IPS-18a (cell line): ENCODE measurements around the gene CMTM5.

Experiments used
- H3K27ac ChIP-seq: one replicate; pipeline ENCODE4 v1.5.1; 2013; ENCODE audit warnings: low read length
- H3K27me3 ChIP-seq: one replicate; pipeline ENCODE4 v1.6.1; 2013; ENCODE audit warnings: mild to moderate bottlenecking, low read length; ENCODE audit not compliant: control insufficient read depth, insufficient read depth
- H3K36me3 ChIP-seq: one replicate; pipeline ENCODE4 v1.6.1; 2013; ENCODE audit warnings: low read depth, low read length; ENCODE audit not compliant: control insufficient read depth
- H3K4me1 ChIP-seq: one replicate; pipeline ENCODE4 v1.6.1; 2013; ENCODE audit warnings: low read depth, low read length; ENCODE audit not compliant: control insufficient read depth
- H3K4me3 ChIP-seq: one replicate; pipeline ENCODE4 v1.5.1; 2013; ENCODE audit warnings: low read length
- H3K9ac ChIP-seq: one replicate; pipeline ENCODE4 v1.6.1; 2013; ENCODE audit warnings: mild to moderate bottlenecking, low read length, moderate library complexity
- H3K9me3 ChIP-seq: one replicate; pipeline ENCODE4 v1.6.1; 2013; ENCODE audit warnings: low read depth, low read length; ENCODE audit not compliant: control insufficient read depth

CMTM5 gene

DNA sequence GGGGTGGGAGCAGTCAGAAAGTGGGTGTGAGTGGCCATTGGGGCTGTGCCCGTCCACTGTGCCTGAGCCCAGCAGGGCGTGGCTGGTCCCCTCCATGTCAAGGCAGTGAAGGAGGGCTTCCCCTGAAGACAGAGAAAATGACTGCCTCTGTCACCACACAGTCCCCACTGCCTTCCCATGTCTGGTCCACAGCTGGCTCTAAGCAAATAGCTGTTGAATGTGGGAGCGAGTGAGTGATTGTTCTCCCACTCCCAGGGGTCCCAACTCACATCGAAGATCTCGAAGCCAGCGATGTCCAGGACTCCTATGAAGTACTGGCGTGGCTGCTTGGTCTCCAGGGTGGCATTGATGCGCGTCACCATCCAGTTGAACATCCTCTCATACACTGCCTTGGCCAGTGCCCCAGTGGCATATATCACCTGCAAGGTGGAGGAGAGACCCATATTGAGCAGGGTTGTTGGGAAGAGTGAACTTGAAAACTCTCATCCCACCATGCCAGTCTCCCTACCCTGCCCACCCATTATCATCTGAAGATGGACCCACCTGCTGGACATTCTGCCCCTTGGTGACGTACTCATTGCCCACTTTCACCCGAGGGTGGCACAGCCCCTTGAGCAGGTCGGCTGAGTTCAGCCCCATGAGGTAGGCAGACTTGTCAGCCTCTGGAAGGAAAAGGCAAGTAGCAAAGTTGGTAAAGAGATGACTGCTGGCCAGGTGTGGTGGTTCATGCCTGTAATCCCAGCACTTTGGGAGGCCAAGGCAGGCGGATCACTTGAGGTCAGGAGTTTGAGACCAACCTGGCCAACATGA is 52.0 kb downstream of the CMTM5 start:
- Histone ChIP-seq H3K36me3 (no peaks in the 10 kb centered on the region), H3K9ac (no peak overlapping the region), H3K27me3 (no peaks in the 10 kb centered on the region), H3K9me3 (no peaks in the 10 kb centered on the region), H3K4me1 (no peaks in the 10 kb centered on the region), H3K27ac (no peak overlapping the region), H3K4me3 (no peak overlapping the region)
